NCI-H82 treated with DMSO at 0.1 percent for 48 hours (cell line): ENCODE data around the gene KAZN.

Source experiments
- DNase-seq: peaks from one replicate; lab custom pipeline; 2025; ENCODE audit not compliant: unreplicated experiment; lab: John Stamatoyannopoulos, UW

Gene KAZN

GRCh38 chr1:14845851-14846250 lies 247.4 kb downstream of the KAZN start:
- DNase-seq, result no peak

GRCh38 chr1:14846688-14847087 lies 248.2 kb downstream of the KAZN start:
- DNase-seq, result no peak

- DNase-seq, result no peak
These were observed 249.7 kb downstream of the KAZN start for GRCh38 chr1:14848203-14848602.

- no peak for DNase-seq
These were observed 250.1 kb downstream of the KAZN start for GRCh38 chr1:14848625-14849024.

GRCh38 chr1:14849038-14849437 lies 250.6 kb downstream of the KAZN start:
- DNase-seq, result no peak

GRCh38 chr1:14850563-14850962 lies 252.1 kb downstream of the KAZN start:
- DNase-seq, result no peak

GRCh38 chr1:14851760-14852159 lies 253.3 kb downstream of the KAZN start:
- no peak for DNase-seq

- no peak for DNase-seq
These were observed 253.8 kb downstream of the KAZN start for GRCh38 chr1:14852291-14852690.

- DNase-seq, result no peak
These were observed 255.0 kb downstream of the KAZN start for GRCh38 chr1:14853518-14853917.

- DNase-seq, result no peak
These were observed 256.8 kb downstream of the KAZN start for GRCh38 chr1:14855268-14855667.

GRCh38 chr1:14855801-14856200 lies 257.3 kb downstream of the KAZN start:
- DNase-seq, result no peak

- DNase-seq, result no peak
These were observed 259.1 kb downstream of the KAZN start for GRCh38 chr1:14857436-14858195.

- DNase-seq, result no peak
These were observed 263.8 kb downstream of the KAZN start for GRCh38 chr1:14862114-14862771.

GRCh38 chr1:14865106-14865505 lies 266.6 kb downstream of the KAZN start:
- no peak for DNase-seq

- no peak for DNase-seq
These were observed 268.6 kb downstream of the KAZN start for GRCh38 chr1:14866911-14867612.

GRCh38 chr1:14869187-14869586 lies 270.7 kb downstream of the KAZN start:
- DNase-seq, result no peak

GRCh38 chr1:14871218-14871970 lies 272.9 kb downstream of the KAZN start:
- DNase-seq, result no peak

- no peak for DNase-seq
These were observed 274.3 kb downstream of the KAZN start for GRCh38 chr1:14872762-14873161.

- no peak for DNase-seq
These were observed 275.2 kb downstream of the KAZN start for GRCh38 chr1:14873677-14874076.

- DNase-seq, result no peak
These were observed 277.3 kb downstream of the KAZN start for GRCh38 chr1:14875524-14876509.
